Caco-2 (cell line): ENCODE results near the gene DTD2. TPM values are rescaled to one million over a fixed set of nuclear protein-coding genes. Genes with fewer than 3 reads are reported as not detected.

ENCODE experiments used
- BruUV-seq: library from RNA; stranded (reverse); fragments of 400-500 nt; replicated peaks from 2 replicates; lab custom pipeline; 2021; lab: Mats Ljungman, UMichigan
- CTCF ChIA-PET: fragments of 300-600 bp; sonication (Branson Sonifier 250); formaldehyde crosslinking; loops from one replicate; lab custom pipeline; 2022; ENCODE audit warnings: antibody characterized with exemption; lab: Charles Lee
- POLR2A ChIA-PET: fragments of 300-600 bp; sonication (Branson Sonifier 250); formaldehyde crosslinking; loops from one replicate; lab custom pipeline; 2022; ENCODE audit warnings: antibody characterized with exemption; lab: Charles Lee
- DNase-seq, 2 experiments: peaks; one replicate each; pipeline versions ENCODE4 v3.0.0 to v3.0.0-alpha.2; 2020 to 2022
- H3K27me3 ChIP-seq: replicated peaks from 2 replicates; pipeline ENCODE4 v1.6.0; 2011; ENCODE audit warnings: low read length; ENCODE audit not compliant: control insufficient read depth, insufficient read depth
- H3K36me3 ChIP-seq: 2 replicates; pipeline ENCODE4 v1.5.1; 2011; ENCODE audit warnings: low read length; ENCODE audit not compliant: control insufficient read depth, insufficient read depth
- H3K4me1 ChIP-seq: fragments of 250-450 bp; sonication (Bioruptor Pico); 2 replicates; pipeline ENCODE4 v1.5.1; 2020; ENCODE audit warnings: mild to moderate bottlenecking
- H3K4me3 ChIP-seq: 2 replicates; pipeline ENCODE4 v1.5.1; 2011; ENCODE audit warnings: low read depth, mild to moderate bottlenecking, control low read depth, low read length
- H3K9me3 ChIP-seq: fragments of 250-450 bp; sonication (Bioruptor Pico); 2 replicates; pipeline ENCODE4 v1.5.1; 2020; ENCODE audit warnings: mild to moderate bottlenecking, moderate library complexity
- H3K27ac Mint-ChIP-seq: one replicate; pipeline ENCODE4 v1.8.0; 2022; ENCODE audit warnings: mixed read lengths; ENCODE audit not compliant: unreplicated experiment
- H3K27me3 Mint-ChIP-seq: one replicate; pipeline ENCODE4 v1.8.0; 2022; ENCODE audit warnings: mixed read lengths; ENCODE audit not compliant: insufficient read depth, unreplicated experiment
- H3K36me3 Mint-ChIP-seq: one replicate; pipeline ENCODE4 v1.8.0; 2022; ENCODE audit warnings: mild to moderate bottlenecking, mixed read lengths; ENCODE audit not compliant: insufficient read depth, unreplicated experiment
- H3K4me1 Mint-ChIP-seq: one replicate; pipeline ENCODE4 v1.8.0; 2022; ENCODE audit warnings: low read depth, mixed read lengths; ENCODE audit not compliant: unreplicated experiment
- H3K4me3 Mint-ChIP-seq: one replicate; pipeline ENCODE4 v1.8.0; 2022; ENCODE audit warnings: mild to moderate bottlenecking, moderate library complexity, mixed read lengths; ENCODE audit not compliant: unreplicated experiment
- H3K9me3 Mint-ChIP-seq: one replicate; pipeline ENCODE4 v1.8.0; 2022; ENCODE audit warnings: mixed read lengths; ENCODE audit not compliant: unreplicated experiment
- CTCF ChIP-seq, 2 experiments: fragments of 200-600 bp in 1 of 2; IDR thresholded peaks; 1 replicate in 1 of 2; 2 replicates in 1 of 2; pipeline versions ENCODE4 v1.5.1 to v1.8.0; 2011 to 2022; ENCODE audit warnings: antibody characterized with exemption in 1 of 2, control low read depth in 1 of 2, inconsistent platforms in 1 of 2, low read depth in 1 of 2, low read length in 1 of 2, mild to moderate bottlenecking in 1 of 2, moderate library complexity in 1 of 2; ENCODE audit not compliant: insufficient read depth in 1 of 2, severe bottlenecking in 1 of 2, unreplicated experiment in 1 of 2
- intact Hi-C: fragments of 100-400 bp; cut with micrococcal nuclease; formaldehyde crosslinking; loops from one replicate; pipeline ENCODE4 v1.10.0; 2022; ENCODE audit not compliant: unreplicated experiment
- total RNA-seq: library from RNA; stranded (reverse); gene quantifications from 2 replicates; pipeline ENCODE4 v1.2.3, GENCODE V29; 2022

The DTD2 gene
- total RNA-seq, 1 experiment from 2014 or later, result 20.0 TPM

GRCh38 chr14:31486764-31487163, 29.5 kb upstream of the DTD2 start:
- Mint-ChIP-seq H3K36me3 (peaks cover 5% of the 10 kb centered on the region), H3K27me3 (no peaks in the 10 kb centered on the region), H3K4me3 (no peak overlapping the region), H3K4me1 (peaks cover 4% of the 10 kb centered on the region), H3K9me3 (no peaks in the 10 kb centered on the region), H3K27ac (no peak overlapping the region)
- CTCF ChIA-PET, result no interaction called here
- H3K27me3 ChIP-seq, result no peaks in the 10 kb centered on the region
- no peaks in the 10 kb centered on the region for H3K36me3 ChIP-seq
- POLR2A ChIA-PET, result no interaction called here
- H3K9me3 ChIP-seq, result no peaks in the 10 kb centered on the region
- no peaks in the 10 kb centered on the region; the same call in 1 of the 2 replicates for H3K4me1 ChIP-seq
- no peak for TF ChIP-seq CTCF (IDR thresholded peaks at IDR 0.05; ENCODE audit: insufficient read depth in 1 of 2, low read depth in 1 of 2, low read length in 1 of 2, severe bottlenecking in 1 of 2, unreplicated experiment in 1 of 2)
- no peak for DNase-seq
- intact Hi-C loops, result no loop called here
- BruUV-seq, result no TSS peak
- no peak overlapping the region for H3K4me3 ChIP-seq

DNA sequence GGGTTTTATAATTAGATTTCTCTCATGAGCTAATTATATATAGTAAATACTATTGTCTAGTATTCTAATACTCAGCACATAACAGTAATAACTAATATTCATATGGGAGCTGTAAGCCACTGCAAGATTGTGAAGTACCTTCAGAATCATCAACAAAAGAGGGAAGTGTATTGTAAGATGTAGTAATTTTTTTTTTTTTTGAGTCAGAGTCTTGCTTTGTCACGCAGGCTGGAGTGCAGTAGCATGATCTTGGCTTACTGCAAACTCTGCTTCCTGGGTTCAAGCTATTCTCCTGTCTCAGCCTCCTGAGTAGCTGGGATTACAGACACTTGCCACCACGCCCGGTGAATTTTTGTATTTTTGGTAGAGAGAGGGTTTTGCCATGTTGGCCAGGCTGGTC, 27.4 kb upstream of the DTD2 start:
- Histone ChIP-seq H3K4me3 (no peak overlapping the region), H3K36me3 (no peaks in the 10 kb centered on the region), H3K4me1 (no peaks in the 10 kb centered on the region), H3K27me3 (no peaks in the 10 kb centered on the region), H3K9me3 (no peaks in the 10 kb centered on the region)
- H3K27ac Mint-ChIP-seq, result no peak overlapping the region
- no TSS peak for BruUV-seq
- TF ChIP-seq CTCF (IDR thresholded peaks at IDR 0.05; ENCODE audit: insufficient read depth in 1 of 2, low read depth in 1 of 2, low read length in 1 of 2, severe bottlenecking in 1 of 2, unreplicated experiment in 1 of 2), result no peak
- H3K36me3 Mint-ChIP-seq, result peaks cover 5% of the 10 kb centered on the region
- no peak overlapping the region for H3K4me3 Mint-ChIP-seq
- intact Hi-C loops, result no loop called here
- no peaks in the 10 kb centered on the region for H3K9me3 Mint-ChIP-seq
- H3K27me3 Mint-ChIP-seq, result no peaks in the 10 kb centered on the region
- H3K4me1 Mint-ChIP-seq, result no peaks in the 10 kb centered on the region
- no peak for DNase-seq
- ChIA-PET CTCF (interaction anchor here (0.6 kb wide), 1 partner anchor 12 kb away, joined by 3 read pairs; no protein-coding TSS in a partner anchor), POLR2A (no interaction called here)

GRCh38 chr14:31480156-31480555, 22.9 kb upstream of the DTD2 start:
- H3K36me3 ChIP-seq, result no peaks in the 10 kb centered on the region
- no peaks in the 10 kb centered on the region for H3K27me3 ChIP-seq
- H3K9me3 Mint-ChIP-seq, result no peaks in the 10 kb centered on the region
- H3K27ac Mint-ChIP-seq, result no peak overlapping the region
- H3K4me1 Mint-ChIP-seq, result no peaks in the 10 kb centered on the region
- DNase-seq, result no peak
- H3K27me3 Mint-ChIP-seq, result peaks cover 3% of the 10 kb centered on the region
- BruUV-seq, result no TSS peak
- H3K36me3 Mint-ChIP-seq, result peaks cover 5% of the 10 kb centered on the region
- CTCF ChIA-PET, result no interaction called here
- no peak overlapping the region for H3K4me3 Mint-ChIP-seq
- no peaks in the 10 kb centered on the region for H3K9me3 ChIP-seq
- no peak for TF ChIP-seq CTCF (IDR thresholded peaks at IDR 0.05; ENCODE audit: insufficient read depth in 1 of 2, low read depth in 1 of 2, low read length in 1 of 2, severe bottlenecking in 1 of 2, unreplicated experiment in 1 of 2)
- no peaks in the 10 kb centered on the region for H3K4me1 ChIP-seq
- POLR2A ChIA-PET, result no interaction called here
- intact Hi-C loops, result no loop called here
- H3K4me3 ChIP-seq, result no peak overlapping the region
